Keratinocyte (primary cell): ENCODE results near the gene RSAD1. TPM values are rescaled to one million over a fixed set of nuclear protein-coding genes. Genes with fewer than 3 reads are reported as not detected.

ENCODE experiments used
- DNase-seq: peaks from one replicate; pipeline ENCODE4 v3.0.0-alpha.2; 2011; ENCODE audit warnings: low read depth, missing footprints, low spot score
- FAIRE-seq: peaks from 2 replicates; lab custom pipeline; 2011; peaks lifted over from hg19 to GRCh38; lab: Jason Lieb, UNC
- H2AFZ ChIP-seq: 2 replicates; pipeline ENCODE4 v1.6.0; 2012; ENCODE audit warnings: low read length, control low read depth, inconsistent platforms; ENCODE audit not compliant: control insufficient read depth
- H3K27ac ChIP-seq: 2 replicates; pipeline ENCODE4 v1.5.1; 2011; ENCODE audit warnings: low read length; ENCODE audit not compliant: control insufficient read depth, insufficient read depth
- H3K27me3 ChIP-seq: 3 replicates; pipeline ENCODE4 v1.6.0; 2011; ENCODE audit warnings: low read length; ENCODE audit not compliant: control insufficient read depth, insufficient read depth; ENCODE audit errors: extremely low read depth
- H3K36me3 ChIP-seq, 2 experiments: 2 replicates in 1 of 2; 3 replicates in 1 of 2; pipeline ENCODE4 v1.5.1; 2011; ENCODE audit warnings: low read length in 2 of 2, mild to moderate bottlenecking in 1 of 2; ENCODE audit not compliant: control insufficient read depth in 2 of 2, insufficient read depth in 2 of 2; ENCODE audit errors: extremely low read depth in 1 of 2
- H3K4me1 ChIP-seq: 3 replicates; pipeline ENCODE4 v1.5.1; 2011; ENCODE audit warnings: low read length; ENCODE audit not compliant: control insufficient read depth, insufficient read depth; ENCODE audit errors: extremely low read depth
- H3K4me2 ChIP-seq: 3 replicates; pipeline ENCODE4 v1.6.0; 2011; ENCODE audit warnings: low read depth, low read length; ENCODE audit not compliant: control insufficient read depth, insufficient read depth; ENCODE audit errors: extremely low read depth
- H3K4me3 ChIP-seq, 3 experiments: fragments of 200-600 bp in 1 of 3; sonication (generic) in 1 of 3; 2 replicates in 2 of 3; 3 replicates in 1 of 3; pipeline ENCODE4 v1.5.1; 2011 to 2016; ENCODE audit warnings: low read length in 3 of 3, mild to moderate bottlenecking in 3 of 3, control low read depth in 2 of 3, inconsistent platforms in 1 of 3, low read depth in 1 of 3, mixed read lengths in 1 of 3, mixed run types in 1 of 3, moderate library complexity in 1 of 3; ENCODE audit not compliant: control insufficient read depth in 2 of 3, insufficient read depth in 2 of 3; ENCODE audit errors: extremely low read depth in 1 of 3
- H3K79me2 ChIP-seq: 2 replicates; pipeline ENCODE4 v1.6.0; 2012; ENCODE audit warnings: low read length; ENCODE audit not compliant: control insufficient read depth, insufficient read depth
- H3K9ac ChIP-seq: 3 replicates; pipeline ENCODE4 v1.6.0; 2011; ENCODE audit warnings: low read length; ENCODE audit not compliant: control insufficient read depth, insufficient read depth; ENCODE audit errors: extremely low read depth
- H3K9me1 ChIP-seq: 3 replicates; pipeline ENCODE4 v1.6.0; 2011; ENCODE audit warnings: low read length; ENCODE audit not compliant: control insufficient read depth, insufficient read depth; ENCODE audit errors: extremely low read depth
- H3K9me3 ChIP-seq: 2 replicates; pipeline ENCODE4 v1.5.1; 2012; ENCODE audit warnings: low read depth, low read length; ENCODE audit not compliant: control insufficient read depth
- H4K20me1 ChIP-seq: 3 replicates; pipeline ENCODE4 v1.6.0; 2011; ENCODE audit warnings: low read length; ENCODE audit not compliant: control insufficient read depth, insufficient read depth; ENCODE audit errors: extremely low read depth
- CTCF ChIP-seq, 3 experiments: IDR thresholded peaks in 1 of 3; conservative IDR thresholded peaks in 1 of 3; optimal IDR thresholded peaks in 1 of 3; 2 replicates in 2 of 3; 3 replicates in 1 of 3; pipeline versions ENCODE3 to v1.5.1; 2011; ENCODE audit warnings: low read length in 3 of 3, mild to moderate bottlenecking in 3 of 3, moderate library complexity in 2 of 3, control low read depth in 1 of 3, inconsistent platforms in 1 of 3; ENCODE audit not compliant: insufficient read depth in 2 of 3; ENCODE audit errors: extremely low read depth in 1 of 3
- EZH2 ChIP-seq: IDR thresholded peaks from one replicate; pipeline ENCODE4 v1.6.1; 2012; ENCODE audit warnings: inconsistent platforms, mild to moderate bottlenecking, low read length, moderate library complexity
- dilution Hi-C: fragments of 300-500 bp; cut with MboI; formaldehyde crosslinking; loops from one replicate; pipeline ENCODE4 v1.7.0; 2020; ENCODE audit warnings: low sequenced_read_pairs; ENCODE audit not compliant: extremely low pct_ligation_motif_present
- polyA plus RNA-seq, 5 experiments: library from polyadenylated mRNA; depleted of rRNA in 3 of 5; stranded (reverse) in 3 of 5; stranded (forward) in 1 of 5; unstranded in 1 of 5; fragments of >200 nt; gene quantifications; 1 replicate in 1 of 5; 2 replicates in 3 of 5; 3 replicates in 1 of 5; pipeline versions ENCODE4 v1.2.1 to v1.2.3, GENCODE V29; 2011 to 2012; ENCODE audit warnings: missing spikeins in 2 of 5, low read depth in 1 of 5, low replicate concordance in 1 of 5

The RSAD1 gene
- polyA plus RNA-seq, 1 donor (not counting 4 experiments of a cell fraction or from before 2014, with no cell fraction given), result 28.2 TPM

GRCh38 chr17:50458701-50459676 is 19.7 kb upstream of the RSAD1 start:
- H3K9me1 ChIP-seq, result peaks cover 2% of the 10 kb centered on the region
- FAIRE-seq (no peak), DNase-seq (no peak)
- H2AFZ ChIP-seq, result no peak overlapping the region
- no peaks in the 10 kb centered on the region for H3K27me3 ChIP-seq
- dilution Hi-C loops, result no loop called here
- TF ChIP-seq CTCF (optimal IDR thresholded peaks at IDR 0.05 in 1 of 3, IDR thresholded peaks at IDR 0.05 in 1 of 3, conservative IDR thresholded peaks at IDR 0.05 in 1 of 3; ENCODE audit: extremely low read depth in 1 of 3, insufficient read depth in 2 of 3, low read length in 3 of 3), result no peak
- TF ChIP-seq EZH2, result no peak
- H3K27ac ChIP-seq, result no peak overlapping the region
- H4K20me1 ChIP-seq, result peaks cover 3% of the 10 kb centered on the region
- no peaks in the 10 kb centered on the region for H3K9me3 ChIP-seq
- peaks cover 10% of the 10 kb centered on the region for H3K4me1 ChIP-seq
- H3K79me2 ChIP-seq, result no peaks in the 10 kb centered on the region
- H3K36me3 ChIP-seq, result peaks cover 9 to 22% of the 10 kb centered on the region in 2 experiments
- no peak overlapping the region for H3K9ac ChIP-seq
- H3K4me2 ChIP-seq, result no peak overlapping the region
- no peak overlapping the region for H3K4me3 ChIP-seq

GRCh38 chr17:50459756-50460155 is 18.9 kb upstream of the RSAD1 start:
- peaks cover 10% of the 10 kb centered on the region for H3K4me1 ChIP-seq
- DNase-seq (no peak), FAIRE-seq (no peak)
- H3K9me1 ChIP-seq, result peaks cover 2% of the 10 kb centered on the region
- no peaks in the 10 kb centered on the region for H3K27me3 ChIP-seq
- H3K79me2 ChIP-seq, result no peaks in the 10 kb centered on the region
- TF ChIP-seq EZH2 (no peak), CTCF (optimal IDR thresholded peaks at IDR 0.05 in 1 of 3, IDR thresholded peaks at IDR 0.05 in 1 of 3, conservative IDR thresholded peaks at IDR 0.05 in 1 of 3; ENCODE audit: extremely low read depth in 1 of 3, insufficient read depth in 2 of 3, low read length in 3 of 3) (no peak)
- H3K9me3 ChIP-seq, result no peaks in the 10 kb centered on the region
- H3K27ac ChIP-seq, result no peak overlapping the region
- no peak overlapping the region for H2AFZ ChIP-seq
- H3K4me2 ChIP-seq, result no peak overlapping the region
- H3K4me3 ChIP-seq, result no peak overlapping the region
- dilution Hi-C loops, result no loop called here
- peaks cover 3% of the 10 kb centered on the region for H4K20me1 ChIP-seq
- H3K9ac ChIP-seq, result no peak overlapping the region
- H3K36me3 ChIP-seq, result peaks cover 4 to 22% of the 10 kb centered on the region in 2 experiments
